K562 (cell line): ENCODE measurements around the gene VPREB1. TPM values are rescaled to one million over a fixed set of nuclear protein-coding genes. Genes with fewer than 3 reads are reported as not detected.
A peak's percentile ranks its signal among the peaks of the same experiment; 100 is the strongest.

Experiments
- EZH2 ChIP-seq: IDR thresholded peaks from 2 replicates; pipeline ENCODE4 v1.6.1; 2012; ENCODE audit warnings: low read depth, mild to moderate bottlenecking, inconsistent platforms, low read length, borderline replicate concordance
- MECOM ChIP-seq: fragments of 250-450 bp; sonication (Bioruptor Pico); IDR thresholded peaks from 2 replicates; pipeline ENCODE4 v1.8.0; 2022; ENCODE audit warnings: inconsistent platforms
- PCBP1 ChIP-seq: fragments of 200-400 bp; formaldehyde crosslinking; IDR thresholded peaks from 2 replicates; pipeline ENCODE4 v1.6.1; 2018; ENCODE audit warnings: mild to moderate bottlenecking, low read depth, low read length; ENCODE audit not compliant: poor library complexity, severe bottlenecking
- RB1 ChIP-seq: fragments of 450-650 bp; IDR thresholded peaks from 2 replicates; pipeline ENCODE4 v1.6.1; 2017; ENCODE audit warnings: low read depth, mild to moderate bottlenecking
- RCOR1 ChIP-seq, 2 experiments: IDR thresholded peaks; 2 replicates each; pipeline ENCODE4 v1.6.1; 2012; ENCODE audit warnings: low read depth in 2 of 2, low read length in 2 of 2, borderline replicate concordance in 1 of 2, improper control_type of control experiment in 1 of 2
- ZC3H11A ChIP-seq: IDR thresholded peaks from 2 replicates; pipeline ENCODE4 v1.6.1; 2012; ENCODE audit warnings: low read depth, low read length, improper control_type of control experiment
- ZNF764 ChIP-seq: fragments of 250-450 bp; sonication (Bioruptor Pico); IDR thresholded peaks from 2 replicates; pipeline ENCODE4 v1.4.0; 2020; ENCODE audit warnings: low read depth, mild to moderate bottlenecking, moderate library complexity
- ZNF778 ChIP-seq: fragments of 450-650 bp; formaldehyde crosslinking; IDR thresholded peaks from 2 replicates; pipeline ENCODE4 v1.4.0; 2020; ENCODE audit warnings: mild to moderate bottlenecking, moderate library complexity
- polyA plus RNA-seq, 8 experiments: library from polyadenylated mRNA; depleted of rRNA in 4 of 8; stranded (reverse) in 5 of 8; unstranded in 3 of 8; fragments of >200 nt; fragmentation: Nextera tagmentation in 2 of 8; fragmentation: Illumina TruSeq in 1 of 8; extraction: Ambion mirVana in 2 of 8; extraction: Trizol in 1 of 8; gene quantifications; 2 replicates each; pipeline versions ENCODE4 v1.2.1 to v1.2.3, GENCODE V29; 2011 to 2014; ENCODE audit warnings: inconsistent platforms in 1 of 8, missing spikeins in 1 of 8
- total RNA-seq, 7 experiments: library from RNA; depleted of rRNA in 6 of 7; stranded (reverse); fragments of >200 nt in 6 of 7; fragmentation: Illumina TruSeq in 2 of 7; extraction: Trizol in 2 of 7; gene quantifications; 2 replicates each; pipeline versions ENCODE4 v1.2.1 to v1.2.3, GENCODE V29; 2011 to 2021; ENCODE audit warnings: low replicate concordance in 1 of 7
- TF ChIP-seq, protein P1 (sequence below): fragments of 250-450 bp; sonication (Bioruptor Pico); IDR thresholded peaks from 2 replicates; pipeline ENCODE4 v1.4.0; 2020; ENCODE audit warnings: mild to moderate bottlenecking
- TF ChIP-seq, protein P2 (sequence below): fragments of 450-650 bp; formaldehyde crosslinking; IDR thresholded peaks from 2 replicates; pipeline ENCODE4 v1.4.0; 2020; ENCODE audit warnings: mild to moderate bottlenecking, moderate library complexity
- TF ChIP-seq, protein P3 (sequence below): fragments of 450-650 bp; formaldehyde crosslinking; IDR thresholded peaks from 2 replicates; pipeline ENCODE4 v1.4.0; 2022; ENCODE audit warnings: mild to moderate bottlenecking, moderate library complexity
- TF ChIP-seq, protein P4 (sequence below): sonication (generic); formaldehyde crosslinking; IDR thresholded peaks from 2 replicates; pipeline ENCODE4 v1.8.1; 2023; ENCODE audit warnings: mild to moderate bottlenecking, missing genetic modification reagents
- TF ChIP-seq, protein P5 (sequence below), 2 experiments: fragments of 450-650 bp in 1 of 2; IDR thresholded peaks; 2 replicates each; pipeline ENCODE4 v1.6.1; 2011 to 2017; ENCODE audit warnings: low read depth in 2 of 2, antibody characterized with exemption in 1 of 2, borderline replicate concordance in 1 of 2, low read length in 1 of 2, mild to moderate bottlenecking in 1 of 2, mixed read lengths in 1 of 2; ENCODE audit not compliant: control insufficient read depth in 1 of 2
- TF ChIP-seq, protein P6 (sequence below), 2 experiments: fragments of 450-650 bp in 1 of 2; sonication (generic) in 1 of 2; formaldehyde crosslinking; conservative IDR thresholded peaks; 2 replicates each; pipeline versions ENCODE4 v1.4.0 to v1.8.1; 2020 to 2022; ENCODE audit warnings: mild to moderate bottlenecking in 1 of 2, missing genetic modification reagents in 1 of 2

Gene VPREB1
- total and polyA plus RNA-seq, 9 of the 15 experiments (the other 6 are each of a cell fraction or from before 2014, with no cell fraction given): not detected

DNA sequence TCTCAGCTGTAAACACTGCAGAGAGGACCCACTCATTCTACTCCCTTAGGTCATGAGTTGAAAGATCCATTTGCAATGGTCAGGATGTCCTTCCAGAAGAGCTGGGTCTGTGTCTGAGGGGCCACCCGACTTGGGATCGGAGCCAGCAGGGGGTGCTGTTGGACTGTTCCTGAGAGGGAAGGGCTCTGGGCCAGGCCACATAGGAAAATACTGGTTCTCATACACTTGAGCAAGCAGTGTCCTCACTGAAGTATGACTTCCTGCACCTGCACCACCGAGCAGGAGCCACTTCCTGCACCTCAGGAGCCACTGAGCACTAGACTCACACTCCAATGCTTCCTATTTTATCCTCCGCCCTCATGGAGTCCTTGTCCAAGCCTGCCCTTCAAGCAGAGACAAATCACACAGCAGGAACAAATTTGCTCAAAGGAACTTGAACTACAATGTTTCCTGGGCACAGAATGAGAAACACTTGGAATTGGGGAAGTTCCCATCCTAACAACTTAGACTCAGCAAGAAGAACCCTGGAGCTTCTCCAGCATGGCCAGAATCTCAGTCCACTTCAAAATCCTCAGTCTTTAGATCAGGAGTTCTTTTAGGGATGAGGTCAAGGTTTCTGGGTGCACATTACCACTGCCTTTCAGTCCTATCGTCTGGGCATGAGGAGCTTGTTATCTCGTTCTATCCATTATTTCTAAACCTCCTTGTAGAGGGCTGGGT lies 36.6 kb upstream of the VPREB1 start (continued):
- TF ChIP-seq, protein P1, sequence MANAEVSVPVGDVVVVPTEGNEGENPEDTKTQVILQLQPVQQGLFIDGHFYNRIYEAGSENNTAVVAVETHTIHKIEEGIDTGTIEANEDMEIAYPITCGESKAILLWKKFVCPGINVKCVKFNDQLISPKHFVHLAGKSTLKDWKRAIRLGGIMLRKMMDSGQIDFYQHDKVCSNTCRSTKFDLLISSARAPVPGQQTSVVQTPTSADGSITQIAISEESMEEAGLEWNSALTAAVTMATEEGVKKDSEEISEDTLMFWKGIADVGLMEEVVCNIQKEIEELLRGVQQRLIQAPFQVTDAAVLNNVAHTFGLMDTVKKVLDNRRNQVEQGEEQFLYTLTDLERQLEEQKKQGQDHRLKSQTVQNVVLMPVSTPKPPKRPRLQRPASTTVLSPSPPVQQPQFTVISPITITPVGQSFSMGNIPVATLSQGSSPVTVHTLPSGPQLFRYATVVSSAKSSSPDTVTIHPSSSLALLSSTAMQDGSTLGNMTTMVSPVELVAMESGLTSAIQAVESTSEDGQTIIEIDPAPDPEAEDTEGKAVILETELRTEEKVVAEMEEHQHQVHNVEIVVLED (CRISPR knock-in tag): 0 out of 2 replicates have a peak, but pooled peaks have one; percentile 4
- TF ChIP-seq ZNF764 (CRISPR knock-in tag): peak; percentile 17; the same call in 1 of the 2 replicates
- TF ChIP-seq EZH2: peak; percentile 98; the same call in 1 of the 2 replicates
- TF ChIP-seq, protein P2, sequence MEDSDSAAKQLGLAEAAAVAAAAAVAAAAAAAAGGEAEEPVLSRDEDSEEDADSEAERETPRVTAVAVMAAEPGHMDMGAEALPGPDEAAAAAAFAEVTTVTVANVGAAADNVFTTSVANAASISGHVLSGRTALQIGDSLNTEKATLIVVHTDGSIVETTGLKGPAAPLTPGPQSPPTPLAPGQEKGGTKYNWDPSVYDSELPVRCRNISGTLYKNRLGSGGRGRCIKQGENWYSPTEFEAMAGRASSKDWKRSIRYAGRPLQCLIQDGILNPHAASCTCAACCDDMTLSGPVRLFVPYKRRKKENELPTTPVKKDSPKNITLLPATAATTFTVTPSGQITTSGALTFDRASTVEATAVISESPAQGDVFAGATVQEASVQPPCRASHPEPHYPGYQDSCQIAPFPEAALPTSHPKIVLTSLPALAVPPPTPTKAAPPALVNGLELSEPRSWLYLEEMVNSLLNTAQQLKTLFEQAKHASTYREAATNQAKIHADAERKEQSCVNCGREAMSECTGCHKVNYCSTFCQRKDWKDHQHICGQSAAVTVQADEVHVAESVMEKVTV (CRISPR knock-in tag): peak; percentile 94
- no peak for TF ChIP-seq MECOM (CRISPR knock-in tag)
- no peak for TF ChIP-seq PCBP1
- TF ChIP-seq ZNF778 (CRISPR knock-in tag): peak; percentile 92; the same call in 1 of the 2 replicates
- TF ChIP-seq RB1: peak; percentile 92
- TF ChIP-seq, protein P3, sequence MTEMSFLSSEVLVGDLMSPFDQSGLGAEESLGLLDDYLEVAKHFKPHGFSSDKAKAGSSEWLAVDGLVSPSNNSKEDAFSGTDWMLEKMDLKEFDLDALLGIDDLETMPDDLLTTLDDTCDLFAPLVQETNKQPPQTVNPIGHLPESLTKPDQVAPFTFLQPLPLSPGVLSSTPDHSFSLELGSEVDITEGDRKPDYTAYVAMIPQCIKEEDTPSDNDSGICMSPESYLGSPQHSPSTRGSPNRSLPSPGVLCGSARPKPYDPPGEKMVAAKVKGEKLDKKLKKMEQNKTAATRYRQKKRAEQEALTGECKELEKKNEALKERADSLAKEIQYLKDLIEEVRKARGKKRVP: 0 out of 2 replicates have a peak, but pooled peaks have one; percentile 36
- TF ChIP-seq RCOR1 (IDR thresholded peaks at IDR 0.05; ENCODE audit: borderline replicate concordance in 1 of 2, low read depth in 2 of 2, low read length in 2 of 2): peak in 1 of 2 experiments; percentile 86; a peak in 2 of 4 replicates
- TF ChIP-seq, protein P4, sequence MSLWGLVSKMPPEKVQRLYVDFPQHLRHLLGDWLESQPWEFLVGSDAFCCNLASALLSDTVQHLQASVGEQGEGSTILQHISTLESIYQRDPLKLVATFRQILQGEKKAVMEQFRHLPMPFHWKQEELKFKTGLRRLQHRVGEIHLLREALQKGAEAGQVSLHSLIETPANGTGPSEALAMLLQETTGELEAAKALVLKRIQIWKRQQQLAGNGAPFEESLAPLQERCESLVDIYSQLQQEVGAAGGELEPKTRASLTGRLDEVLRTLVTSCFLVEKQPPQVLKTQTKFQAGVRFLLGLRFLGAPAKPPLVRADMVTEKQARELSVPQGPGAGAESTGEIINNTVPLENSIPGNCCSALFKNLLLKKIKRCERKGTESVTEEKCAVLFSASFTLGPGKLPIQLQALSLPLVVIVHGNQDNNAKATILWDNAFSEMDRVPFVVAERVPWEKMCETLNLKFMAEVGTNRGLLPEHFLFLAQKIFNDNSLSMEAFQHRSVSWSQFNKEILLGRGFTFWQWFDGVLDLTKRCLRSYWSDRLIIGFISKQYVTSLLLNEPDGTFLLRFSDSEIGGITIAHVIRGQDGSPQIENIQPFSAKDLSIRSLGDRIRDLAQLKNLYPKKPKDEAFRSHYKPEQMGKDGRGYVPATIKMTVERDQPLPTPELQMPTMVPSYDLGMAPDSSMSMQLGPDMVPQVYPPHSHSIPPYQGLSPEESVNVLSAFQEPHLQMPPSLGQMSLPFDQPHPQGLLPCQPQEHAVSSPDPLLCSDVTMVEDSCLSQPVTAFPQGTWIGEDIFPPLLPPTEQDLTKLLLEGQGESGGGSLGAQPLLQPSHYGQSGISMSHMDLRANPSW (CRISPR knock-in tag): peak; percentile 99
- TF ChIP-seq, protein P5, sequence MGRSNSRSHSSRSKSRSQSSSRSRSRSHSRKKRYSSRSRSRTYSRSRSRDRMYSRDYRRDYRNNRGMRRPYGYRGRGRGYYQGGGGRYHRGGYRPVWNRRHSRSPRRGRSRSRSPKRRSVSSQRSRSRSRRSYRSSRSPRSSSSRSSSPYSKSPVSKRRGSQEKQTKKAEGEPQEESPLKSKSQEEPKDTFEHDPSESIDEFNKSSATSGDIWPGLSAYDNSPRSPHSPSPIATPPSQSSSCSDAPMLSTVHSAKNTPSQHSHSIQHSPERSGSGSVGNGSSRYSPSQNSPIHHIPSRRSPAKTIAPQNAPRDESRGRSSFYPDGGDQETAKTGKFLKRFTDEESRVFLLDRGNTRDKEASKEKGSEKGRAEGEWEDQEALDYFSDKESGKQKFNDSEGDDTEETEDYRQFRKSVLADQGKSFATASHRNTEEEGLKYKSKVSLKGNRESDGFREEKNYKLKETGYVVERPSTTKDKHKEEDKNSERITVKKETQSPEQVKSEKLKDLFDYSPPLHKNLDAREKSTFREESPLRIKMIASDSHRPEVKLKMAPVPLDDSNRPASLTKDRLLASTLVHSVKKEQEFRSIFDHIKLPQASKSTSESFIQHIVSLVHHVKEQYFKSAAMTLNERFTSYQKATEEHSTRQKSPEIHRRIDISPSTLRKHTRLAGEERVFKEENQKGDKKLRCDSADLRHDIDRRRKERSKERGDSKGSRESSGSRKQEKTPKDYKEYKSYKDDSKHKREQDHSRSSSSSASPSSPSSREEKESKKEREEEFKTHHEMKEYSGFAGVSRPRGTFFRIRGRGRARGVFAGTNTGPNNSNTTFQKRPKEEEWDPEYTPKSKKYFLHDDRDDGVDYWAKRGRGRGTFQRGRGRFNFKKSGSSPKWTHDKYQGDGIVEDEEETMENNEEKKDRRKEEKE (IDR thresholded peaks at IDR 0.05; ENCODE audit: borderline replicate concordance in 1 of 2, control insufficient read depth in 1 of 2, low read depth in 2 of 2, low read length in 1 of 2): no peak
- TF ChIP-seq, protein P6, sequence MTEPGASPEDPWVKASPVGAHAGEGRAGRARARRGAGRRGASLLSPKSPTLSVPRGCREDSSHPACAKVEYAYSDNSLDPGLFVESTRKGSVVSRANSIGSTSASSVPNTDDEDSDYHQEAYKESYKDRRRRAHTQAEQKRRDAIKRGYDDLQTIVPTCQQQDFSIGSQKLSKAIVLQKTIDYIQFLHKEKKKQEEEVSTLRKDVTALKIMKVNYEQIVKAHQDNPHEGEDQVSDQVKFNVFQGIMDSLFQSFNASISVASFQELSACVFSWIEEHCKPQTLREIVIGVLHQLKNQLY (CRISPR knock-in tag; conservative IDR thresholded peaks at IDR 0.05): peak in 1 of 2 experiments; percentile 84; a peak in 1 of 4 replicates
- peak; percentile 73 for TF ChIP-seq ZC3H11A
